GM21515 (cell line): ENCODE data around the gene ERMN.

Source experiments
- ATAC-seq: cut with Tn5 transposase; IDR thresholded peaks from one replicate; pipeline ENCODE4 v1.9.1; 2021; ENCODE audit not compliant: unreplicated experiment

ERMN gene

DNA sequence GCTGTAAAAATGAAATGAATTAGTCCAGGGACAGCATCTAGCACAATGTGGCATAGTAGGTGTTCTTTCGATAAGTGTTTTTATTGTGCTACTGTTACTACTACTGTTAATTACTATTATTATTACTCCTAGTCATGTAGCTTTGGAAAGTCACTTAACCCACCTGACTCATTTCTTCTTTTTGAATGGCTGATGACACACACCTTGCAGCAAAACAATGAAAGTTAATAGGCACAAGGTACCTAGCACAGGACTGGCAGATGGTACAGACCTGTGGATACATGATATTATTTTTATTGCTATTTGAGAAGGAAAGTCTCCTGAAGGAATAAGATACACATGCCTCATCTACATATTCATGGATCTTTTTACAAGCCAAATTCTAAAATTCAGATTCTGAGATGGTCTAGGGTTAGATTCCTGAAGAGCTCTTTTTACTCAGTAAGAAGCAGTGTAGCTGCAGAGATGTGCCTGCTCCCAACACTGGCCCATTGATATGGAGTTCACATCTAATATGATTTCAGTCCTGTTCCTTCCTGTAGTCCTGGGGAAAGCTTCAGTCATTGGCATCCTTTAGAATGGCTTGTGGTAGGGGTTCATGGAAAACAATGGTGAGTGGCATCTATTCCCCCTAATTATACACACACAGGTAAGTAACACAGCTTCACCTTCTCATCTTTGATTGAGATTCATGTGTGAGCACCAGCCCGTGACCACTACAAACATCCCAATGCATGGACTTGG is 7.9 kb upstream of the ERMN start:
- no peak for ATAC-seq

DNA sequence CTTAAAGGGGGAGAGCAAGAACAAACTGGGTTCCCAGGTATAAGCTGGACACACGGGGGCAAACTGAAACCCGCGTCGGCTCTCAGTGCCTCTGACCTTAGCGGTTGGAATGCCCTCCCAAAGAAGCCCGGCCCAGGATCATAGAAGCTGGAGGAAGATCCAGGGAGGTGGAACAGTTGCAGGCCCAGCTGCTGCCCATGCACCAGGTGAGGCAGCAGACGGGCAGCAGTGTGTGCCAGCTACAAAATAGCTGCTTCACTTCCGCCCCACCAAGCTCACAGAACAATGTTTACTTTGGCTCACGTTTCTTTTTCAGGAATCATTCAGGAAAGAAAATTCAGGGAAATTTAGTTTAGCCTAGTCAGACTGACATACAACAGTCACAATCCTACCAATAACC is 3.9 kb upstream of the ERMN start:
- ATAC-seq = no peak

- peak; percentile 100 for ATAC-seq
These were observed 2.2 kb upstream of the ERMN start for GRCh38 chr2:157327621-157328500.

DNA sequence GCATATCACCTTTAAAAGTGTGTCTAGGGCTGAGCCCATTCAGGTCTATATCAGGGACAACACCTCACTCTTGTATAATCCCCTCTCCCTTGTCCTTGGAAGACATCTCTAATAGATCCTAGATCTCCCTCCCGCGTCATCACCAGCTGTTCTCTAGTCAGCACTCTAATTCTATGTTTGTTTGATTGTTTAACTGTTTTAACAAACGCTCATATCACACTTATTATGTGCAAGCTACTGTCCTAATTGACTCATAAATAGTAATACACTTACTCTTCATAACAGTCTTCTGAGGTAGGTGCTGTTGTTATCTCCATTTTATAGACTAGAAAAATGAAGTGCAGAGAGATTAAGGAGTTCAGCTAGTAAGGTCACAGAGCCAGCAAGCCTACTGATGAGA is 1.6 kb upstream of the ERMN start:
- peak; percentile 12 for ATAC-seq

GRCh38 chr2:157326698-157327097 is 1.1 kb upstream of the ERMN start:
- ATAC-seq = no peak

- no peak for ATAC-seq
These were observed 1.2 kb downstream of the ERMN start for GRCh38 chr2:157324331-157324843.

GRCh38 chr2:157322432-157322831 is 3.2 kb downstream of the ERMN start:
- ATAC-seq = no peak

DNA sequence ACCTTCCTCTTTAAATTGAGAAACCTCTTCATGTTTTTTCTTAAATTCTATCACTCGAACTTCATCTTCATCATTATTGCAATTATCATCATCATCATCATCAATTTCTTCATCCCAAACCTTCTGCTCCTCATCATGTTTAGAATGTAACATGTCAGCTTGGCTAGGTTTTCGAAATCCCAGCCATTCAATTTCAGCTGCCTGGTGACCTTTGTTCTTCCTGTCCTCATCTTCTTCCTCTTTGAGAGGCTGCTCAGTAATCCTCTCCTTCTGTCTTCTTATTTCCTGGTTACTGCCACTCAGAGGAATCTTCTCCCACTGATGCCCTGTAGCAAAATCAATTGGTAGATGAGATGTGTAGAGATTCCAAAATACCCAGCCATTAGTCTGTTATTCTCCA is 4.2 kb downstream of the ERMN start:
- ATAC-seq = no peak

DNA sequence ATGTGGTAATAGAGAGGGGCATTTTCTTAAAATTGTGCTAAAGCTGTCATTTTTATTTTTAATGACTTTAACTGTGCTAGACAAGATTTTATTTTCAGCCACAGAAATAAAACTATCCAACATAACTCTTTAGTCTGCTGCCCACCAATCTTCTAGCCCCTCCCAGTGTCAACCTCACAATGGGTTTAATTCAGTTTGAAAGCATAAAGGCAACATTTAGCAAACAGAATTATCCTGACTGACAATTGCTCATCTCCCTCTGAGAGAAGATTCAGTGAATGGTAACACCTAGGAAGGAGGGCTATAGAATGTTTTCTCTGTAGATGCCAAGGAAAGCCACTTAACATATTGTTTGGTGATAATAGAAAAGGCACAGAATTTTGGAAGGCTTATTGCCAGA is 5.2 kb downstream of the ERMN start:
- no peak for ATAC-seq

- no peak for ATAC-seq
These were observed 5.8 kb downstream of the ERMN start for GRCh38 chr2:157319795-157320194.

DNA sequence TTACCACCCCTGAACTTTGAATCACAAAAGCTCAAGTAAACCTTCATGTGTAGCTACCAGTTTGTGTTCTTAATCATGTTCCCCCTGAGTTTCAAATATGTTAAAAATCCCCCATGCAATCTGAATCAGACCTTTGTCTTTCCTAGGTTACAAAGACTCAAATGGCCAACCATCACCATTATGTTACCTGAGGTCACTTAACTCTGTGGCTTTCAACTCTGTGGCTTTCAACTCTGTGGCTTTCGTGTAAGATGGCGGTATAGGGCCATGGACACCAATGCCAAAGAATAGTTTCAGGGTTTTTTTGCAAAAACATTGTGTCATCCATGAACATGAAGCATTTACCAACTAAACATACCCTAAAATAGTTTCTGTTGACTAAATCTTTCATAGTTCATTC is 6.7 kb downstream of the ERMN start:
- ATAC-seq = no peak

DNA sequence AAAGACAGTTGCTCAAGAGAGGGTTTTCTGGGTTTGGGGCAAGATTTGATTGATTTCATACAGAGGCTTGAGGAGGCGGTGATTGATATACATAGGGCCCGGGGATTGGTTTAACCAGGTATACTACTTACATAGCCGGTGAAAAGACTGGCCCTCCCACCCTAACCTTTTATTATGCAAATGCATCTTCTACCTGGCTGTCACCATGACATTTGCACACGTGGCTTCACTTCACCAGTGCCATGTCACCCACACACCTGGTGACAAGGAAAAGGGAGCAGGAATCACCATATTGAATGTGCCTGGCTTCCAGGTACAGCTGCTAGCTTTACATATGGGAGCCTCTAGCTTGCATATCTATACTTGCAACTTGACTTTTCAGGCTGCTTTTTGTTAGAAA is 9.7 kb downstream of the ERMN start:
- ATAC-seq = no peak

- peak; percentile 47 for ATAC-seq
These were observed 12.6 kb downstream of the ERMN start for GRCh38 chr2:157312866-157313486.

DNA sequence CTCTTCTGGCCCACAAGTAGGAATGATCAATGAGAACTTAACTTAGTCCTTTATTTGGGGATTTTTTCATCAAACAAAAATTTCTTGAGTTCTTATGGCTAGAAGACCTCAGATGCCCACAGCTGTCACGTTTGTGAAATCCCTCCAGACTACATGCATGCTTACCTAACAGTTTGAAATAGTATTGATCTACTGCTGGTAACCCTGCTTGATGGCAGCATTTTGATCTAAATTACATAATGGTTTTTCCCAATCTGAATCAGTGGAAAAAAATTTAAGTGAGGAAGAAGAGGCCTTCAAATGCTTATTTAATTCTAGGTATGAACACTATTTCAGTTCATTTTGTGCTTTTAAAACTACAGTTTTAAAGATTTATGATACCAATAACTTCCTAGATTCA is 13.9 kb downstream of the ERMN start:
- no peak for ATAC-seq

GRCh38 chr2:157309878-157310277 is 15.7 kb downstream of the ERMN start:
- ATAC-seq = no peak

DNA sequence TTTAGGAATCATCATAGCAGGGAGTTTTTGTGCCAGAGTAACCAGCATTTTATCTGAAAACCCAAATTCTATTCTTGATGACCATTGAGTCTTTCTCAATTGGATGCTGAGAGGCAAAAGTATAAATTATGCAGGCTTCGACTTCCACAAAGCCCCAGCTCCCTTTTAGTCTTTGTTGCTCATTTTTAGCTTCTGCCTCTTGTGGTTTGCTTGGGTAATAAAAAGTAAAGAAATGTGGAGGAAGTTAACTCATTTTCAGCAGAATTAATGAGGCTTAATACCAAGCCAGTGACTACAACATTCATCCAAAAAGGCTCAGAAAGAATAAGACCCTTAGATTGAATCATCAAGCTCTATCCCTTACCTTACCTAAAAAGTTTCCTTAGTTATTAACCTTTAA is 18.6 kb downstream of the ERMN start:
- ATAC-seq = no peak

DNA sequence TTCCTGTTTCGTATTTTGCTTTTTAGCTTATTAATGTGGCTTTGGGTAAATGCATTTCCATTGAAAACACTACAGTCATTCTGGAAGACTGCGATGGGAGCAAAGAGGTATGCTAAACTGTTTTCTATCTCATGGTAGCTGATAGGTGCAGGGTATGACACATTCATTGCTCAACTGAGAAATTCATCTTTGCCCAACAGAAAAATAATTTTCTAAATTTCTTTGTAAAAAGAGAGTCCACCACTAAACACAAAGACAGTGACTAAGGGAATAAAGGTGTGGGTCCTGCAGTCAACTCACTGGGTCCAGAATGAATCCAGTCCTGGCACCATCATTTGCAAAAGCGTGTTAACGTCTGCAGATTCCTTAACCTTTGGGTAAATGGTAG is 19.9 kb downstream of the ERMN start:
- no peak for ATAC-seq

DNA sequence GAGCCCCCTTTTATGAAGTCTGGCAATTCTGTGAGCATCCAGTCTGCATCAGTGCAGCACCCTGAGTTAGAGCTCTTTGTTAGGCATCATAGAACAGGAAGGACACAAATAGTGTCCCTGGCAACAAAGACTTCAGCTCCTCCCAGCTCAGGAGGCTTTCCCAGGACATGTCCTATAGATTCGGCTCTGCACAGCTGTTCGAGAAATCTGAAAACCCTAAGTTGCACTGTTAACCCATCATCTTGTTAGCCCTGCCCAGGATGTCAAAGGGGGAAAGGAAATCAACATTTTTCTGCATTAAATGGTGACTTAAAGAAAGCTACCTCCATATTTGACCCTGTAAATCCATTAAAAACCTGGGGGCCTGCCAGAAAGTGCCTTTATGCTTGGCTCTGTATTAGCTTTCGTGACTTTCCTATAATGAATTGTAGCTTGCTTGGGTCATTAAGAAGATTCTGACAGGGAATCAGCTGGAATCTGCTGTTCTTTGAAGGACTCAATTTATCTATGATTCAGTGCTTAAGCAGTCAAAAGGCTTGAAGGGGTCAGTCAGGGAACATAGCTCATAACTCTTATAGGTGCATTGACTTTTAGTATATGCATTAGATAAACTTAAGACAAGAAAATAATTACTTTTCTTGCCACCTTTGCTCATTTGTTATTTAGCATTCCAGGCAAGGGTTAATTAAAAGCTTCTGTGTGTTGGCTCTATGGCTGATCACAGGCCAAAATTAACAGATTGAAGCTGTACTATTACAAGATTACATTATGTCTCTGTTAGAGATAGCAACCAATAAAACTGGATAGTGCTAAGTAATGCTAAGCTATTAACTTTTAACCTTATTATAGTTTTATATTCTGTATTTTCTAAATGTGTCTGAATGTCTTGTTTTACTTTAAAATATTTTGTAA is 20.6 kb downstream of the ERMN start:
- no peak for ATAC-seq

GRCh38 chr2:157303612-157304011 is 22.0 kb downstream of the ERMN start:
- ATAC-seq = no peak

- ATAC-seq = peak; percentile 79
These were observed 23.0 kb downstream of the ERMN start for GRCh38 chr2:157302492-157303099.
